ENCODE results near the gene PGR. TPM values are rescaled to one million over a fixed set of nuclear protein-coding genes. Genes with fewer than 3 reads are reported as not detected.

PGR gene
- total and polyA plus RNA-seq, 10 donors, result 0.13 to 7.7 (median 2.5) TPM

DNA sequence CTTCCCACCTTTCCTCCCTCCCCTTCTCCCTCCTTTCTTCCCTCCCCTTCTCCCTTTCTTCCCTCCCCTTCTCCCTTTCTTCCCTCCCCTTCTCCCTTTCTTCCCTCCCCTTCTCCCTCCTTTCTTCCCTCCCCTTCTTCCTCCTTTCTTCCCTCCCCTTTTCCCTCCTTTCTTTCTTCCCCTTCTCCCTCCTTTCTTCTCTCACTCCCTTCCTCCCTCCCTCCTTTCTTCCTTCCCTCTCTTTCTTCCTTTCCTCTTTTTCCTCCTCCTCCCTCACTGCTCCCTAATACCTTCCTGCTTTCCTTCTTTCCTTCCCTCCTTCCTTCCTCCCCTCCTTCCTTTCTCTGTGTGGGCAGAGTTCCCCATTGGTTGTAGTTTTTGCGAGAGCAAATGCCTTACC lies 76.1 kb downstream of the PGR start:
- DNase-seq, result no peak
- H3K4me3 ChIP-seq, result no peak overlapping the region
- TF ChIP-seq POLR2AphosphoS5 (IDR thresholded peaks at IDR 0.05), result no peak
- no peak for TF ChIP-seq CTCF (IDR thresholded peaks at IDR 0.05 in 8 of 11, conservative IDR thresholded peaks at IDR 0.05 in 3 of 11)
- TF ChIP-seq POLR2A (IDR thresholded peaks at IDR 0.05), result no peak
- 84 to 100% (median 89%) methylated on average over 1 of the region's 1 CpG for WGBS, 5 donors
- no peaks in the 10 kb centered on the region for H3K36me3 ChIP-seq
- no peaks in the 10 kb centered on the region for H3K9me3 ChIP-seq
- intact Hi-C loops (cut with DNase I; ENCODE audit: low total_unique reads), result no loop called here
- H3K27ac ChIP-seq, result no peak overlapping the region
- H3K27me3 ChIP-seq (replicated peaks in 1 of 7), result no peaks in the 10 kb centered on the region
- H3K4me1 ChIP-seq, result no peaks in the 10 kb centered on the region

DNA sequence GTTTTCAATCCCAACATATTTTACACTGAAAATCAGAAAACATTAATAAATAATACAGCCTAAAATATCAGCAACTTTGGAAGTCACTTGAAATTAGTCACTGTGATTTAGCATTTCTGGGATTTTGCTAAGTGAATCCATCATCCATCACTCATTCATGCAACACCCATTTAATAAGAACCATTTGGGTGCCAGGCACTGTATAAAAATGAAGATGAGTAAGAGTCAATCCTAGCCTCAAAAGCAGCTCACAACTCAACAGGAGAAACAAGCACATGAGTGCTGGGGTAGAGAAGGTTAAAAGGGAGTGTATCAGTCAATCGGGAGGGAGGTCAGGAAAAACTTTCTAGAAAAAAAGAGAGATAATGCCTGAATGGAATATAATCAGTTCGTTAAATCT lies 77.9 kb downstream of the PGR start:
- 74 to 86% (median 81%) methylated on average over 2 of the region's 2 CpGs for WGBS, 5 donors
- no peaks in the 10 kb centered on the region for H3K4me1 ChIP-seq
- intact Hi-C loops (cut with DNase I; ENCODE audit: low total_unique reads), result no loop called here

DNA sequence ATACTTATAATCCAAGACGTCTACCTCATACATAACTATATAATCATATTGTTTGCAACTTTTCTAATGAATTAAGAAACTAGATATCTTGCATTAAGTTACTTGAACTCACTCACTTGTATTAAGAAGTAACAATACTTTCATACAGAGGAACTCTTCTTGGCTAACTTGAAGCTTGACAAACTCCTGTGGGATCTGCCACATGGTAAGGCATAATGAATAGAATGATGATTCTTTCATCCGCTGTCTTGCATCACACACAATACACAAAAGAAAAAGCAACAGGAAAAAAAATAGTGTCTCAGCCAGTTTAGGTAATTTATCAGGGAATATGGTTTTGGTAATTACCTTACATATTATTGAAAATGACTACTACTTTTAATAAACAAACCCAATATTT lies 79.8 kb downstream of the PGR start:
- WGBS, 5 donors, result 80 to 94% (median 90%) methylated on average over 2 of the region's 2 CpGs
- TF ChIP-seq POLR2A (IDR thresholded peaks at IDR 0.05), result no peak
- TF ChIP-seq POLR2AphosphoS5 (IDR thresholded peaks at IDR 0.05), result no peak
- TF ChIP-seq CTCF (IDR thresholded peaks at IDR 0.05 in 8 of 11, conservative IDR thresholded peaks at IDR 0.05 in 3 of 11), result no peak
- Histone ChIP-seq H3K27ac (no peak overlapping the region), H3K4me1 (no peaks in the 10 kb centered on the region), H3K4me3 (no peak overlapping the region), H3K9me3 (no peaks in the 10 kb centered on the region), H3K27me3 (replicated peaks in 1 of 7) (no peaks in the 10 kb centered on the region), H3K36me3 (no peaks in the 10 kb centered on the region)
- intact Hi-C loops (cut with DNase I; ENCODE audit: low total_unique reads), result no loop called here
- no peak for DNase-seq

More for the DNA sequence above, 77.9 kb downstream of the PGR start:
- Histone ChIP-seq H3K4me3 (no peak overlapping the region), H3K36me3 (no peaks in the 10 kb centered on the region), H3K27me3 (replicated peaks in 1 of 7) (no peaks in the 10 kb centered on the region), H3K27ac (no peak overlapping the region), H3K9me3 (no peaks in the 10 kb centered on the region)
- no peak for DNase-seq
- no peak for TF ChIP-seq POLR2A (IDR thresholded peaks at IDR 0.05)
- TF ChIP-seq POLR2AphosphoS5 (IDR thresholded peaks at IDR 0.05), result no peak
- TF ChIP-seq CTCF (IDR thresholded peaks at IDR 0.05 in 8 of 11, conservative IDR thresholded peaks at IDR 0.05 in 3 of 11), result no peak

- TF ChIP-seq CTCF (IDR thresholded peaks at IDR 0.05 in 8 of 11, conservative IDR thresholded peaks at IDR 0.05 in 3 of 11) (no peak), POLR2AphosphoS5 (IDR thresholded peaks at IDR 0.05) (no peak), POLR2A (IDR thresholded peaks at IDR 0.05) (no peak)
- 56 to 70% (median 64%) methylated on average over 4 of the region's 4 CpGs for WGBS, 5 donors
- no peaks in the 10 kb centered on the region for H3K9me3 ChIP-seq
Measured at GRCh38 chr11:101049123-101049522, 80.5 kb downstream of the PGR start.

More at GRCh38 chr11:101049123-101049522, 80.5 kb downstream of the PGR start:
- intact Hi-C loops (cut with DNase I; ENCODE audit: low total_unique reads), result no loop called here
- Histone ChIP-seq H3K4me3 (no peak overlapping the region), H3K4me1 (no peaks in the 10 kb centered on the region), H3K27me3 (replicated peaks in 1 of 7) (no peaks in the 10 kb centered on the region), H3K27ac (no peak overlapping the region), H3K36me3 (no peaks in the 10 kb centered on the region)
- DNase-seq, result no peak

Measured in spleen (tissue), 11 donors.